Vein endothelial cell (primary cell): ENCODE data around the gene RPL21. TPM values are rescaled to one million over a fixed set of nuclear protein-coding genes. Genes with fewer than 3 reads are reported as not detected.

Experiments
- small RNA-seq: library from RNA; depleted of rRNA; stranded (forward); fragments of <200 nt; gene quantifications from one replicate; pipeline ENCODE3, GENCODE V24; 2012
- total RNA-seq: library from RNA; depleted of rRNA; stranded (reverse); fragments of >200 nt; gene quantifications from 2 replicates; pipeline ENCODE4 v1.2.3, GENCODE V29; 2012

RPL21 gene
- total RNA-seq: 593 and 779 TPM in 2 replicates

DNA sequence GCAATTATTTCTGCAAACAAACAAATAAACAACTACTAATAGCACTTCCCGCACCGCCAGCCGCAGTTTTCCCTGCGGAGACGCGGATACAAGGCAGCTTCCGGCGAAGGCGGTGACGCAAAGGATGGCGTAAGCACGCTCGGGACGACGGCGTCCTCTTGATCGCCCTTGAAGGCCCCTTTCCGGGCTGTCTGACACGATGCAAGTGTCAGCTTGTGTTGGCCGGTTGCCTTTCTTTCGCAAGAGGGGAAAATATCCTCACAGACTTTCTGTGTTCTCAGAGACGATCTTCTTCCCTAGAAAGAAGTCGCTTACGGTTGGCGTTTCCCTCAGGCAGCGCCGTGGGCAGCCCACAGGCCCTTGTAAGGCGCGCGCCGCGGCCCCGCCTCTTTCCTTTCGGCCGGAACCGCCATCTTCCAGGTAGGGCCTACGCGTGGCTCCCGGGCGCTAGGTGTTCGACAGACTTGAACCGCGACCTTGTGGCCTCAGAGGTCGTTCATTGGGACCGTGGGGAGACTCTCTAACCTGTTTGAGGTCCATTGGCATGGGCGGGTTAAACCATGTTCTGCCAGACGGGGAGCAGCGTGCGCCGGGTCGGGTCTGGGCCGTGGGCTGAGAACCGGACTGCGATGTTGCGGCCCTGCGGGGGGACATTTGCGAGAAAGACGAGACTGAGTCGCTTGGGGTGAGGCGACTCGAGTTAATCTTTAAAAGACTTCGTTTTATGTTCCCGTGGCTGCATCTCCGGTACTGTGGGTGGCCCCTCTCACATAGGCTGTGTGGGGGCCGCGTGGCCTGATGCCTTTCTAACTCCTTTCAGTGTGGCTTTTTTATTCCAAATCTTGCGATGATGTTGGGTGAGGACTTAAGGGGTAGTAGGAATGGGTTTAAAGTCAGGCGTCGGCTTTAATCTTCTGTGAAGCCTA, at the start of gene RPL21:
Gene RPL21, plus strand, starts transcription at position 393 of the 926 bp plus-strand sequence. CDS start 2,219 bp downstream, outside the sequence.

DNA sequence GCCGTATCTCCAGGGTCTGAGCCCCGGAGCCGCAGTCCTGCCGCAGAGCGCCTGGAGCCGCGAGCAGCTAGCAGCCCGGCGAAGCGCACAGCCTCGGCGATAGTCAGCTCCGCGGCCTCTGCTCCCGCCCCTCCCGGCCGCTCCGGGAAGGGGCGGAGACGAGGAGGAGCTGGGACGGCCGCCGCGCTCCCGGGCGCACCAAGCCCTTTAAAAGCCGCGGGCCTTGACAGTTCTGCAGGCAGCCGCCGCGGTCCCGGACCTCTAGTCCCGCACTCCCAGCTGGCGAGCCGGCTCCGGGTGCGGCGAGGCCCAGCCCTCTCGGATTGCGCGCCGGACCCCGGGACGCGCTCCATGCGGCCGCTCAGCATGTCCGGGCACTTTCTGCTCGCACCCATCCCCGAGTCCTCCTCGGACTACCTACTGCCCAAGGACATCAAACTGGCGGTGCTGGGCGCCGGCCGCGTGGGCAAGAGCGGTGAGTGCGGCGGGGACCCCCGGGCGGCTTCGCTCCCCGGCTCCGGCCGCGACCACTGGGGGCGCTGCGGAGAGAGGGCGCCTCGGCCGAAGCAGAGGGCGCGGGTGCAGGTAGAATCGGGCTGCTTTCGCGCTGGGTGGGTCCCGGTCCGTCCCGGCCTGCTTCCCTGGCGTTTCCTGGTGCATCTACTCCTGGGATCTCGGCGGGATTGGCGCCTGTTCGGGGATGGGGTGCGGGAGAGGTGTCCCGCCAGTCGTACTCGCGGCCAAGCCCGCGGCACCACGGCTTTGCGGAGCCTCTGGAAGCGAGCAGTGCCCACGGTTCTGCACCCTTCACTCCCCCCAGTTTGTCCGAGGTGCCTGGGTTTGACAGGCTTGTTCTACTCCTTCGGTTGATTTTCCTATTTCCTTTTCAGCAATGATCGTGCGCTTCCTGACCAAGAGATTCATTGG, 19.5 kb downstream of the RPL21 start, which contains the start of gene RASL11A:
Gene RASL11A, plus strand, starts transcription at position 237 of the 927 bp plus-strand sequence. Its CDS starts 115 bp downstream, at position 352.

Small RNAs within 50 kb of the gene (small RNA-seq; reads per million reads assigned to genes)
- gene SNORA27: not detected
- not detected for gene SNORD102

Other genes with a start within 250 kb of the RPL21 start
- 30.4 and 46.2 TPM in 2 replicates for gene USP12, start 79.7 kb upstream of the RPL21 start, total RNA-seq
- gene RASL11A, start 19.3 kb downstream of the RPL21 start, total RNA-seq: 2.3 and 3.1 TPM in 2 replicates
- 102 and 104 TPM in 2 replicates for gene GTF3A, start 173.1 kb downstream of the RPL21 start, total RNA-seq
- 39.5 and 52.8 TPM in 2 replicates for gene MTIF3, start 199.0 kb downstream of the RPL21 start, total RNA-seq